Central memory CD8-positive, alpha-beta T cell (primary cell): ENCODE measurements around the gene KLK14.

Source experiments
- ATAC-seq: fragments of 150-1000 bp; cut with Tn5 transposase; replicated peaks from 2 replicates; pipeline ENCODE4 v1.10.0; 2022; ENCODE audit warnings: mild to moderate bottlenecking, moderate FRiP score, moderate number of reproducible peaks; ENCODE audit not compliant: poor library complexity, severe bottlenecking; ENCODE audit errors: extremely low read depth
- DNase-seq, 2 donors: peaks; one replicate each; pipeline ENCODE4 v3.0.0; 2021; ENCODE audit warnings: low spot score in 2 of 2
- H3K27ac Mint-ChIP-seq: one replicate; pipeline ENCODE4 v1.8.0; 2022; ENCODE audit warnings: low read depth, mild to moderate bottlenecking, moderate library complexity, mixed read lengths
- H3K27me3 Mint-ChIP-seq: one replicate; pipeline ENCODE4 v1.8.0; 2022; ENCODE audit warnings: mixed read lengths
- H3K36me3 Mint-ChIP-seq: one replicate; pipeline ENCODE4 v1.8.0; 2022; ENCODE audit warnings: mild to moderate bottlenecking, moderate library complexity, mixed read lengths; ENCODE audit not compliant: insufficient read depth
- H3K4me1 Mint-ChIP-seq: one replicate; pipeline ENCODE4 v1.8.0; 2022; ENCODE audit warnings: mixed read lengths
- H3K4me3 Mint-ChIP-seq: one replicate; pipeline ENCODE4 v1.8.0; 2022; ENCODE audit warnings: mild to moderate bottlenecking, moderate library complexity, mixed read lengths
- H3K9me3 Mint-ChIP-seq: one replicate; pipeline ENCODE4 v1.8.0; 2022; ENCODE audit warnings: mixed read lengths

KLK14 gene

DNA sequence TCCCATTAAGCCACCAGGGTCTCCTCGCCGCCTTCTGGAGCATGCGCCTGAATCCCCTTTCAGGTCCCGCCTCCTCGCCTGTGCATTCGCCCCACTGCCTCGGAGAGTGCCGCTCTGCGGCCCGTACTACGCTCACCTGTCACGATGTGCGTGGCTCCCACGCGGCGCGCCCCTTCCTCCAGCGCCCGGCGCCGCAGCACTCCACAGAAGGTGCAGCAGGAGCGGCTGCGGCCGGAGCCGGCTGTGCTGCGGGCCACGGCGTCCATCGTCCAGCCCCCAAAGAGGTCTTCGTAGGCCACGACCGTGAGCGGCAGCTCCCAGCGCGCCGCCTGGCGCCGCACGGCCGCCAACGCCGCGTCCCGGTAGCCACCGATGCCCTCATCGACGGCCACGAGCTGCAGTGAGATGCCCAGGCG is 21.2 kb upstream of the KLK14 start:
- H3K27me3 Mint-ChIP-seq: no peaks in the 10 kb centered on the region
- H3K9me3 Mint-ChIP-seq: no peaks in the 10 kb centered on the region
- no peak overlapping the region for H3K4me3 Mint-ChIP-seq
- peaks cover 61% of the 10 kb centered on the region for H3K4me1 Mint-ChIP-seq
- DNase-seq (no peak), ATAC-seq (no peak)
- peaks cover 39% of the 10 kb centered on the region for H3K36me3 Mint-ChIP-seq
- H3K27ac Mint-ChIP-seq: no peak overlapping the region

DNA sequence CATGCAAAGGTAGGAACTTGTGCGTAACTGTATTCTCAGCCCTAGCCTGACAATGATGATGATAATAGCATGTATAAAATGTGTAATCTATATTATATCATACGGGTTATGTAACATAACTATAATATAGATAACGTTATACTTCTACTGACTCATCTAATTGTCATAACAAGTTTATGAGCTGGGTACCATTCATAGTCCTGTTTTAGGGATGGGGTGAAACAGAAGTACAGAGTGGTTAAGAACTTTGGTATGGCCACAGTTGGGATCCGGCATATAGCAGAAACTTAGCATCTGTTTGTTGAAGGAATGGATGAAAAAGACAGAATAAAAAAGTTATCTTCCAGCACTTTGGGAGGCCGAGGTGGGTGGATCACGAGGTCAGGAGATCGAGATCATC is 20.3 kb upstream of the KLK14 start:
- H3K36me3 Mint-ChIP-seq: peaks cover 34% of the 10 kb centered on the region
- H3K4me3 Mint-ChIP-seq: no peak overlapping the region
- ATAC-seq (no peak), DNase-seq (no peak)
- no peaks in the 10 kb centered on the region for H3K27me3 Mint-ChIP-seq
- H3K27ac Mint-ChIP-seq: peak overlapping the region; percentile 48
- H3K9me3 Mint-ChIP-seq: no peaks in the 10 kb centered on the region
- H3K4me1 Mint-ChIP-seq: peaks cover 52% of the 10 kb centered on the region

DNA sequence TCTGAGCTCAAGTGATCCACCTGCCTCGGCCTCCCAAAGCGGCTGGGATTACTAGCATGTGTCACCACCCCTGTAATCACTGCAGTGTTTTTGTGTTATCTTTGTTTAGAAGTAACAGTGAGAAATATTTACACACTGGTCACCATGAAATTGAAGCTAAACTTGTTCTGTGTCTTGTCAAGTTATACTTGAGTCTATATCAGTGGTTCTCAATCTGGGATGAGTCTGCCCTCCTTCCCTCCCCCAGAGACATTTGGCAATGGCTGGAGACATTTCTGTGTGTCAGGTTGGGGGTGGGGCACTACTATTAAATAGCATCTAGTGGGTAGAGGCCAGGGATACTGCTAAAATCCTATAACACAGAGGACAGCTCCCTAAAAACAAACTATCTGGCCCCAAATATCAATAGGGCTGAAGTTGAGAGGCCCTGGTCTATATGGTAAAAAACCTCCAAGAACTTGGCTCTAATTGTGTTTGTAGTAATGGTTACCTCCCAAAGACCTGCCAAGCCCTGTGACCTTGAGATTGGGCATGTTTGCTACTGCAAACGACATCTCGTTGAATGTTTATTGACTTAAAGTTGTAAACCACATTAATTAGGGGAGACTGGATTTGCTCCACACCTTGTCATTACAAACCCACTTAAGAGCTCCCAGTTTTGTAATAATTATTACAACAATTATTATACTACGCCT is 18.6 kb upstream of the KLK14 start:
- H3K4me3 Mint-ChIP-seq: no peak overlapping the region
- peaks cover 33% of the 10 kb centered on the region for H3K36me3 Mint-ChIP-seq
- H3K27me3 Mint-ChIP-seq: no peaks in the 10 kb centered on the region
- H3K27ac Mint-ChIP-seq: no peak overlapping the region
- peaks cover 49% of the 10 kb centered on the region for H3K4me1 Mint-ChIP-seq
- ATAC-seq (no peak), DNase-seq (no peak)
- H3K9me3 Mint-ChIP-seq: no peaks in the 10 kb centered on the region

DNA sequence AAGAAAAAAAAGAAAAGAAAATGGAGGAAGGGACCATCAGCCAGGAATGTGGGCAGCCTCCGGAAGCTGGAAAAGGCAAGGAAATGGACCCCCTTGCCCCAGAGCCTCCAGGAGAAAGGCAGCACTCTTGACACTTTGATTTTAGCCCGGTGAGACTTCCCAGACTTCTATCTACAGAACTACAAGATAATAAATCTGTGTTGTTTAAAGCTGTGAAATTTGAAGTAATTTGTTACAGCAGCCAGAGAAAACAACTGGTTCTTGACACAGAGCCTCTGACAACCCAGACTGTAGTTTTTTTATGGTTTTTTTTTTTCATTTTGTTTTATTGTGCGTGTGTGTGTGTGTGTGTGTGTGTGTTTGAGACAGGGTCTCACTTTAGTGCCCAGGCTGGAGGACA is 17.9 kb upstream of the KLK14 start:
- Mint-ChIP-seq H3K4me1 (peaks cover 42% of the 10 kb centered on the region), H3K27me3 (no peaks in the 10 kb centered on the region), H3K9me3 (no peaks in the 10 kb centered on the region), H3K4me3 (no peak overlapping the region), H3K36me3 (peaks cover 33% of the 10 kb centered on the region), H3K27ac (no peak overlapping the region)
- DNase-seq (no peak), ATAC-seq (no peak)

DNA sequence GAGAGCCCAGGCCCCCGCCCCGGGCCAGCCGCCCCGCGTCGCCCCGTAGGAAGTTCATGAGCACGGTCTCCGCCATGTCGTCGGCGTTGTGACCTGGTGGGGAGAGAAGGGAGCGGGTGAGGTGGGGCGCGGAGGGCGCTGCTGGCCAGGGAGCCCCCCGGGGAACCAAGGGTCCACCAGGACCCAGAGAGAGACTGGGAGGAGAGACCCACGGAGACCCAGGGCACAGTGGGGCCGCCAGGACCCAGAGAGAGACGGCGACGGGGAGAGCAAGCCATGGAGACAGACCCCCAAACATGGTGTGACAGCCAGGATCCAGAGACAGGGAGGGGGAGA is 16.3 kb upstream of the KLK14 start:
- H3K27me3 Mint-ChIP-seq: no peaks in the 10 kb centered on the region
- no peak overlapping the region for H3K27ac Mint-ChIP-seq
- H3K4me1 Mint-ChIP-seq: peaks cover 30% of the 10 kb centered on the region
- ATAC-seq (no peak), DNase-seq (no peak)
- H3K4me3 Mint-ChIP-seq: no peak overlapping the region
- H3K9me3 Mint-ChIP-seq: no peaks in the 10 kb centered on the region
- H3K36me3 Mint-ChIP-seq: peaks cover 28% of the 10 kb centered on the region

DNA sequence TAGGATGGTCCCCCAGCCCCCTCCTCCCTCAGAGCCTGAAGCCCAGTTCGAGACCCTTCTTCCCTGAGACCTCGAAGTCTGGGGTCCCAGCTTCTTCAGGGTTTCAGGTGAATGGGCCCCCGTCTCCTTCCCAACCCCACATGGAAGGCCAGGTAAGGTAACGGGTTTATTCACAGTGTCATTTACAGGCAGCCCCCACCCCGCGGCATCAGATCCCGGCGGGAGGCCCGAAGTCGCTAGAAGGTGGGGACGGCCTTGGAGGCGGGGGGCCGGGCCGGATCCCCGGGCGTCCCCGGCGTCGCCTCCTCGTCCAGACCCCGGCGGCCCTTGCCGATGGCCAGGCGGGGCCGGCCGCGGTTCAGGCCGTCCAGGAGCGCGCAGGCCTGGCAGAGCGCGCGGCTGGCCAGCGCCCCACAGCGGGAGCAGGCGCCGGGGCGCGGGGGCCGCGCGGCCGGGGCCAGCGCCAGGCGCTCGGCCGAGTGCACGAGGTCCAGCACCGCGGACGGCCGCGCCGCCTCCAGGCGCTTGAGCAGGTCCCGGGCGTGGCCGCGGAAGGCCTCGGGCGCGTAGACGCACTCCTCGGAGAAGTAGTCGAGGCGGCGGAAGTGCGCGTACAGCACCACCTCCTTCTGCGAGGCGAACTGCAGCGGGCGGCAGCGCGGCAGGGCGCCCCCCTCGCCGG is 15.8 kb upstream of the KLK14 start:
- DNase-seq (no peak), ATAC-seq (no peak)
- H3K27ac Mint-ChIP-seq: no peak overlapping the region
- peaks cover 30% of the 10 kb centered on the region for H3K4me1 Mint-ChIP-seq
- peaks cover 26% of the 10 kb centered on the region for H3K36me3 Mint-ChIP-seq
- H3K9me3 Mint-ChIP-seq: no peaks in the 10 kb centered on the region
- H3K27me3 Mint-ChIP-seq: no peaks in the 10 kb centered on the region
- no peak overlapping the region for H3K4me3 Mint-ChIP-seq

DNA sequence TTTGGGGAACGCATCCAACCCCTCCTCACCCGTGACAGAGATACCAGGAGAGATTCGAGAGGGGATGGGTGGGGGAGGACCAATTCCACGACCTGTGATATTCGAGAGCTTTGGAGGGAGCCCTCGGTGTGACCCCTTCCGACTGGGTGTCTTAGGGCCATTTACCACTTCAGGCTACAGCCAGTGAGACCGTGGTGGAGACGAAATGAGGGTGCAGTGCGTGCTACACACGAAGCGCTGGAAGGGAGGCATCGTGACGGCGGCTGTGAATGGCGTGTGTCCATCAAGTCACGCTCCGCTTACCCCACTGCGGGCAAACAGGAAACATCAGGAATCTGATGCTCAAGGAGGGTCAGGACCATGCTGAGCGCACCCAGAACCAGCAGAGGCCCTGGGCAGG is 15.1 kb upstream of the KLK14 start:
- Mint-ChIP-seq H3K4me1 (peaks cover 28% of the 10 kb centered on the region), H3K4me3 (no peak overlapping the region), H3K36me3 (peaks cover 21% of the 10 kb centered on the region), H3K27ac (no peak overlapping the region), H3K9me3 (no peaks in the 10 kb centered on the region), H3K27me3 (no peaks in the 10 kb centered on the region)
- DNase-seq (no peak), ATAC-seq (no peak)

DNA sequence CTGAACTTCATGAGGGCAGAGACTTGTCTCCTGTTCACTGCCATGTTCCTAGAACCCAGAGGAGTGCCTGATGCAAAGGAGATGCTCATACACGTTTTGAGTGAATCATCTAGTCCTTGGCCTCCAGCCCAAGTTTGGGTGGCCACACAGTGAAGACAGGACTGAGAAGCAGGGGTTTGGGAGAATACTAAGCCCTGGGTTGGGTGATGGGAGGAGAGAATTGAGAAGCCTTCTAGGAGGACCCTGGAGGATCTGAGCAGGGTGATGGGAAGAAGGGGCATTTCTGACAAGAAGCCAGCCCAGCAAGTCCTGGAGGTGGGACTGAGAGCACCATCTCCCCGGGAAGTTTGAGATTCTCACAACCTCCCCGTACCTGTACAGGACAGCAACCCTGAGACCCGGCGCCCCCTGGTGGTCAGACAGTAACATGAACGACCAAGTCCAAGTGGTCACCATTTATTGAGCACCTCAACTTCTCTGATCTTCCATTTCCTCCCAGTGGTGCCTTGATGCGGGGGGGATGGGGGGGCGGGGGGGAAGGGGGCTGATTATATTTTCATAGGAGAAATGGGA is 14.6 kb upstream of the KLK14 start:
- Mint-ChIP-seq H3K27me3 (no peaks in the 10 kb centered on the region), H3K27ac (no peak overlapping the region)

DNA sequence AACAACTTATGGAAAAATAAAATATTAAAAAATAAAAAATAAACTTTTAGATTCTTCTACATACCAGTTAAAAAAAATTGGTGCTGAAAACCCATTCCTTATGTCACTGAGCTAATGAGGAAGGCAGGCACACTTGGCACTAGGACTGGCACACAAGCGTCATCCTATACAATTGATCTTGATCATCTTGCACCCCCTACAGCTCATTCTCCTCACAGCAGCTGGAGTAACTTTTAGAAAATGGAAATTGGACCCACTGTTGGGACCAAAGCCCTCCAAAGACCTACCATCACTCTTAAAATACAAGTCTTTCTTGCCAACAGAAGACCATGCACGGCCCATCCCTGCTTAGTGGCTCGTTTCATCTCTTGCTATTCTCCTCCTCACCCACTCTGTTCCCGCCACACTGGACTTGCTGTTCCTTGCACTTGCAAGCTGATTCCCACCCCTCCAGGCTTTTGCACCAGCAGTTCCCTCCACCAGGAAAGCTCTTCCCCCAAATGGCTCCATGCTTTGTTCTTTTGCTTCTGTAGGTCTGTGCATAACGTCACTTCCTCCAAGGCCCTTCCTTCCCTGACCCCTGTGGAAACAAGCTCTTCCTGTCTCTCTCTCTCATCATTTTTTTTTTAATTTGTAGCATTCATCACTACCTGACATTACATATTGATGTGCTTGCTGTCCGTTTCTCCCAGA is 13.9 kb upstream of the KLK14 start:
- Mint-ChIP-seq H3K36me3 (peaks cover 17% of the 10 kb centered on the region), H3K4me3 (no peak overlapping the region), H3K9me3 (no peaks in the 10 kb centered on the region), H3K4me1 (peaks cover 23% of the 10 kb centered on the region), H3K27ac (no peak overlapping the region), H3K27me3 (no peaks in the 10 kb centered on the region)
- DNase-seq (no peak), ATAC-seq (no peak)

More for the DNA sequence above, 14.6 kb upstream of the KLK14 start:
- Mint-ChIP-seq H3K4me3 (no peak overlapping the region), H3K36me3 (peaks cover 17% of the 10 kb centered on the region), H3K4me1 (peaks cover 23% of the 10 kb centered on the region), H3K9me3 (no peaks in the 10 kb centered on the region)
- DNase-seq: peak; percentile 25 to 56
- ATAC-seq: no peak

DNA sequence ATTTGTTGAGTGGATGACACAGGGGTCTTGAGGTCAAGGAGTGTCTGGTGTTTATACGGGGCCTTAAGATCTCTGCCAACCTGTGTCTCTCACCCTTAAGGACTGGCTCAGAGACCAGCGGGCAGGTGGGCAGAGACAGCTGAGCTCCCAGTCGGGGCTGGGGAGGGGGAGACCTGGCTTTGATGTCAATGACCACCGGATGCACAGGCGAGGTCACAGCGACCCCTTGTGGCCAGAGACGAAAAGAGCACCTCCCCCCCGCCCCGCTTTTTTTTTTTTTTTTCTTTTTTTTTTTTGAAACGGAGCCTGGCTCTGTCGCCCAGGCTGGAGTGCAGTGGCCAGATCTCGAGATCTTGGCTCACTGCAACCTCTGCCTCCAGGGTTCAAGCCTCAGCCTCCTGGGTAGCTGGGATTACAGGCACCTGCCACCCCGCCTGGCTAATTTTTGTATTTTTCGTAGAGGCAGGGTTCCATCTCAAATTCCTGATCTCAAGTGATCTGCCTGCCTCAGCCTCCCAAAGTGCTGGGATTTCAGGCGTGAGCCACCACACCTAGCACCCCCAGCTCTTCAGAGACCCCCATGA is 12.1 kb upstream of the KLK14 start:
- H3K36me3 Mint-ChIP-seq: peaks cover 11% of the 10 kb centered on the region
- no peaks in the 10 kb centered on the region for H3K9me3 Mint-ChIP-seq
- H3K27me3 Mint-ChIP-seq: no peaks in the 10 kb centered on the region
- no peak overlapping the region for H3K4me3 Mint-ChIP-seq
- H3K27ac Mint-ChIP-seq: no peak overlapping the region
- ATAC-seq: no peak
- DNase-seq: no peak
- H3K4me1 Mint-ChIP-seq: peaks cover 20% of the 10 kb centered on the region

DNA sequence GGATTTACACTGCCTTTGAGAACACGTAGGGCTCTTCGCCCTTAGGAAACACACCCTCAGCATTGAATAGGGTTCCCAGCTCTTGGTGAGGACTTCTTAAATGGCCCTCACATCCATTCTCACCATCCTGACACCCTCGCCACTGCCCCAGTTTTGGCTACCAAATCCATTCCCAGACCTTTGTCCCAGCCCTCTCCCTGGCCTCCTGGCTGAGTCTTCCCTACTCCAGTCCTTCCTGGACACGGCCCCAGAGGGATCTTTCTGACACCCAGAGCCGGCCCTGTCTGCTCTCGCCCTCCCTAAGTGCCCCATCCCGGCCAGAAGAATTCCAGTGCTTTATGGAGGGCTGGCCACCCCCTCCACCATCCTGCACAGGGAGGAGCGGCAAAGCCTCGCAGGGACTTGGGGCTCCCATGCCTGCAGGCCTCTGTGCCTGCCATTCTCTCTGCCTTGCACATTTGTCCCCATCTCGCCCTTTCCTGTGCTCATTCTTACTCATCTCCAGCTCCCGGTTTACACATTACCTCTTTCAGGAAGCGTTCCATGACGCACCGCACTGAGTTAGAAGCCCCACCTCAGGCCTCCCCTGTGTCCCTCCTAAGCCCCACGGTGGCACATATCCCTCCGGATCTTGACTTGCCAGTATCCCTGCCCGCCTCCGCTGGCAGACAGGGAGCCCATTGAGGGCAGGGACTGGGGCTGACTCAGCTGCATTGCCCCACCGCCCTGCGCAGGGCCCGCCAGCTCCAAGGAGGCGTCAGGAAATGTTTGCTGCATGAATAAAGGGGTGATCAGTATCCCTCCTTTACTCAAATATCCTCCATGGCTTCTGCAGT is 11.0 kb upstream of the KLK14 start:
- H3K4me1 Mint-ChIP-seq: peaks cover 13% of the 10 kb centered on the region
- ATAC-seq (no peak), DNase-seq (no peak)
- H3K36me3 Mint-ChIP-seq: peaks cover 7% of the 10 kb centered on the region
- H3K27ac Mint-ChIP-seq: peak overlapping the region; percentile 47
- H3K27me3 Mint-ChIP-seq: no peaks in the 10 kb centered on the region
- H3K4me3 Mint-ChIP-seq: no peak overlapping the region
- H3K9me3 Mint-ChIP-seq: no peaks in the 10 kb centered on the region

DNA sequence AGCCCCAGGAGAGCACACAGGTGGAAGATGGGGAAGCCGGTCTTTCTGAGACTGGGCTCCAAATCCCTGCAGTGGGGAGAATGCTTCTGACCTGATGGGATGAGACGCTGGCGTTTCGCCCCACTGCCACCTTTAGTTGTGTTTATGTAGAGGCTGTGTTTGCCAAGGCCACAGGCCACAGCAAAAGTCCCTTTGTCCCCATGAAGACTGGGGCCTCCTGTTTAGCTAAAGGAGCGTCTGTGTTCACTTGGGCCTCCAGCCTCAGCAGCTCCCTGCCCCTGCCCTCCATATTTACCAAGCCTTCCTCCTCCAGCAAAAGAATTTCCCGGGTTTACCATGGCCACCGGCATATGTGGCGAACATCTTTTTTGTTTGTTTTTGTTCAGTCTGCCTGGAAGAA is 10.4 kb upstream of the KLK14 start:
- Mint-ChIP-seq H3K4me1 (peaks cover 13% of the 10 kb centered on the region), H3K27me3 (no peaks in the 10 kb centered on the region), H3K27ac (peak overlapping the region; percentile 29), H3K36me3 (peaks cover 7% of the 10 kb centered on the region), H3K4me3 (no peak overlapping the region), H3K9me3 (no peaks in the 10 kb centered on the region)
- ATAC-seq (no peak), DNase-seq (no peak)
